Suprapubic skin (tissue), 3 donors: Measurements from ENCODE around the gene BAZ2B.

ENCODE experiments used
- POLR2A ChIP-seq, 2 donors: fragments of 450-650 bp; IDR thresholded peaks; one replicate each; pipeline ENCODE4 v1.6.1; 2017; ENCODE audit warnings: antibody characterized with exemption in 2 of 2, mild to moderate bottlenecking in 2 of 2, moderate library complexity in 2 of 2
- TF ChIP-seq, protein P1 (sequence below), 2 donors: fragments of 200-600 bp in 1 of 2; fragments of 450-650 bp in 1 of 2; sonication (generic) in 1 of 2; IDR thresholded peaks; one replicate each; pipeline ENCODE4 v1.5.1; 2016 to 2019; ENCODE audit warnings: antibody characterized with exemption in 2 of 2, mild to moderate bottlenecking in 1 of 2, moderate library complexity in 1 of 2

DNA sequence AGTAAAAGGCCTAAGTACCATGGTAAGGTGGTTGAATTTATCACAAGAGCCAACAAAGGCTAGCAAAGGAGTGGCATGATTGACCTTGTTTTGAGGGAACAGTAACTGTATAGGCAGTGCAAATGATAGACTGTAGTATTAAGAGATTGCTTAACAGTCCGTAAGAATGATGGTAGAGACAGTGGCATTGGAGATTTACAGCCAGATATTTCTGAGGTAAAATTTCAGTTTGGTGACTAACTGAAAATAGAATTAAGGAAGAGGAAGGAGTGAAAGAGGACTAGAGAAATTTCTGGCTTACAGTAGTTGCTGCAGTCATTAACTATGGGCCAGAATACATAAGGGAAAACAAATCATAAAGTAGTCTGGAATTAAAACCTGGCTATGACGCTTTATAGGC is 4.4 kb upstream of the BAZ2B start:
- TF ChIP-seq, protein P1, sequence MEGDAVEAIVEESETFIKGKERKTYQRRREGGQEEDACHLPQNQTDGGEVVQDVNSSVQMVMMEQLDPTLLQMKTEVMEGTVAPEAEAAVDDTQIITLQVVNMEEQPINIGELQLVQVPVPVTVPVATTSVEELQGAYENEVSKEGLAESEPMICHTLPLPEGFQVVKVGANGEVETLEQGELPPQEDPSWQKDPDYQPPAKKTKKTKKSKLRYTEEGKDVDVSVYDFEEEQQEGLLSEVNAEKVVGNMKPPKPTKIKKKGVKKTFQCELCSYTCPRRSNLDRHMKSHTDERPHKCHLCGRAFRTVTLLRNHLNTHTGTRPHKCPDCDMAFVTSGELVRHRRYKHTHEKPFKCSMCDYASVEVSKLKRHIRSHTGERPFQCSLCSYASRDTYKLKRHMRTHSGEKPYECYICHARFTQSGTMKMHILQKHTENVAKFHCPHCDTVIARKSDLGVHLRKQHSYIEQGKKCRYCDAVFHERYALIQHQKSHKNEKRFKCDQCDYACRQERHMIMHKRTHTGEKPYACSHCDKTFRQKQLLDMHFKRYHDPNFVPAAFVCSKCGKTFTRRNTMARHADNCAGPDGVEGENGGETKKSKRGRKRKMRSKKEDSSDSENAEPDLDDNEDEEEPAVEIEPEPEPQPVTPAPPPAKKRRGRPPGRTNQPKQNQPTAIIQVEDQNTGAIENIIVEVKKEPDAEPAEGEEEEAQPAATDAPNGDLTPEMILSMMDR (IDR thresholded peaks at IDR 0.05) = no peak
- no peak for TF ChIP-seq POLR2A (IDR thresholded peaks at IDR 0.05)
